ENCODE results near the gene CTNNA1.
A peak's percentile ranks its signal among the peaks of the same experiment; 100 is the strongest.

The CTNNA1 gene

GRCh38 chr5:138936968-138937345 is 183.7 kb downstream of the CTNNA1 start:
- no peak for DNase-seq
- peaks cover 0 to 4% (median 0%) of the 10 kb centered on the region in 5 experiments for H3K9me3 ChIP-seq (ENCODE audit: control extremely low read depth in 1 of 5, control insufficient read depth in 4 of 5, insufficient read depth in 2 of 5, low read depth in 1 of 5, low read length in 4 of 5)
- POLR2A ChIA-PET: no interaction called here

GRCh38 chr5:138937392-138938387 is 184.5 kb downstream of the CTNNA1 start:
- ChIA-PET POLR2A (interaction anchor here (0.5 kb wide), 1 partner anchor 39 kb away, joined by 5 read pairs; no protein-coding TSS in a partner anchor), CTCF (no interaction called here)
- H3K36me3 ChIP-seq (ENCODE audit: control insufficient read depth in 4 of 4, insufficient read depth in 4 of 4, low read length in 3 of 4): peaks cover 7 to 39% (median 26%) of the 10 kb centered on the region in 4 experiments
- no peaks in the 10 kb centered on the region for H3K27me3 ChIP-seq (replicated peaks in 2 of 5; ENCODE audit: control insufficient read depth in 4 of 5, insufficient read depth in 5 of 5, low read length in 4 of 5)
- H3K9me3 ChIP-seq (ENCODE audit: control extremely low read depth in 1 of 5, control insufficient read depth in 4 of 5, insufficient read depth in 2 of 5, low read depth in 1 of 5, low read length in 4 of 5): peaks cover 0 to 4% (median 0%) of the 10 kb centered on the region in 5 experiments
- no peak overlapping the region for H3K27ac ChIP-seq (ENCODE audit: insufficient read depth in 1 of 2, low read depth in 1 of 2, low read length in 2 of 2, poor library complexity in 1 of 2, severe bottlenecking in 2 of 2)
- DNase-seq: no peak
- no peak overlapping the region for H3K4me3 ChIP-seq (ENCODE audit: control insufficient read depth in 1 of 7, extremely low read depth in 1 of 7, insufficient read depth in 4 of 7, low read depth in 2 of 7, low read length in 6 of 7)
- peaks cover 0 to 3% (median 0%) of the 10 kb centered on the region in 4 experiments for H3K4me1 ChIP-seq (ENCODE audit: control extremely low read depth in 1 of 4, control insufficient read depth in 4 of 4, insufficient read depth in 4 of 4, low read length in 3 of 4)
- 98% methylated on average over 23 of the region's 25 CpGs for WGBS (ENCODE audit: insufficient coverage)

More at GRCh38 chr5:138936968-138937345, 183.7 kb downstream of the CTNNA1 start:
- 0% methylated on average over 1 of the region's 2 CpGs for WGBS (ENCODE audit: insufficient coverage)
- CTCF ChIA-PET: interaction anchor here (1.0 kb wide), 1 partner anchor 12 kb away, joined by 3 read pairs; no protein-coding TSS in a partner anchor
- Histone ChIP-seq H3K4me1 (ENCODE audit: control extremely low read depth in 1 of 4, control insufficient read depth in 4 of 4, insufficient read depth in 4 of 4, low read length in 3 of 4) (peaks cover 0 to 2% (median 0%) of the 10 kb centered on the region in 4 experiments), H3K27ac (ENCODE audit: insufficient read depth in 1 of 2, low read depth in 1 of 2, low read length in 2 of 2, poor library complexity in 1 of 2, severe bottlenecking in 2 of 2) (no peak overlapping the region), H3K36me3 (ENCODE audit: control insufficient read depth in 4 of 4, insufficient read depth in 4 of 4, low read length in 3 of 4) (peaks cover 10 to 47% (median 31%) of the 10 kb centered on the region in 4 experiments), H3K4me3 (ENCODE audit: control insufficient read depth in 1 of 7, extremely low read depth in 1 of 7, insufficient read depth in 4 of 7, low read depth in 2 of 7, low read length in 6 of 7) (no peak overlapping the region), H3K27me3 (replicated peaks in 2 of 5; ENCODE audit: control insufficient read depth in 4 of 5, insufficient read depth in 5 of 5, low read length in 4 of 5) (no peaks in the 10 kb centered on the region)

GRCh38 chr5:138938526-138938925 is 185.3 kb downstream of the CTNNA1 start:
- CTCF ChIA-PET: no interaction called here
- Histone ChIP-seq H3K27ac (ENCODE audit: insufficient read depth in 1 of 2, low read depth in 1 of 2, low read length in 2 of 2, poor library complexity in 1 of 2, severe bottlenecking in 2 of 2) (no peak overlapping the region), H3K36me3 (ENCODE audit: control insufficient read depth in 4 of 4, insufficient read depth in 4 of 4, low read length in 3 of 4) (peaks cover 6 to 31% (median 19%) of the 10 kb centered on the region in 4 experiments), H3K4me3 (ENCODE audit: control insufficient read depth in 1 of 7, extremely low read depth in 1 of 7, insufficient read depth in 4 of 7, low read depth in 2 of 7, low read length in 6 of 7) (no peak overlapping the region), H3K27me3 (replicated peaks in 2 of 5; ENCODE audit: control insufficient read depth in 4 of 5, insufficient read depth in 5 of 5, low read length in 4 of 5) (no peaks in the 10 kb centered on the region), H3K9me3 (ENCODE audit: control extremely low read depth in 1 of 5, control insufficient read depth in 4 of 5, insufficient read depth in 2 of 5, low read depth in 1 of 5, low read length in 4 of 5) (peaks cover 0 to 4% (median 0%) of the 10 kb centered on the region in 5 experiments), H3K4me1 (ENCODE audit: control extremely low read depth in 1 of 4, control insufficient read depth in 4 of 4, insufficient read depth in 4 of 4, low read length in 3 of 4) (peaks cover 0 to 9% (median 5%) of the 10 kb centered on the region in 4 experiments)
- no peak for DNase-seq
- POLR2A ChIA-PET: no interaction called here
- 92% methylated on average over 5 of the region's 5 CpGs for WGBS (ENCODE audit: insufficient coverage)

GRCh38 chr5:138942066-138942465 is 188.8 kb downstream of the CTNNA1 start:
- WGBS (ENCODE audit: insufficient coverage): 100% methylated on average over 1 of the region's 2 CpGs
- no peak for DNase-seq
- ChIA-PET CTCF (interaction anchor here (0.7 to 1.4 kb wide), 2 partner anchors 11 to 30 kb away, joined by 3 read pairs; no protein-coding TSS in a partner anchor), POLR2A (no interaction called here)
- Histone ChIP-seq H3K27ac (ENCODE audit: insufficient read depth in 1 of 2, low read depth in 1 of 2, low read length in 2 of 2, poor library complexity in 1 of 2, severe bottlenecking in 2 of 2) (no peak overlapping the region), H3K4me1 (ENCODE audit: control extremely low read depth in 1 of 4, control insufficient read depth in 4 of 4, insufficient read depth in 4 of 4, low read length in 3 of 4) (peaks cover 0 to 22% (median 19%) of the 10 kb centered on the region in 4 experiments), H3K36me3 (ENCODE audit: control insufficient read depth in 4 of 4, insufficient read depth in 4 of 4, low read length in 3 of 4) (peaks cover 3 to 26% (median 13%) of the 10 kb centered on the region in 4 experiments), H3K4me3 (ENCODE audit: control insufficient read depth in 1 of 7, extremely low read depth in 1 of 7, insufficient read depth in 4 of 7, low read depth in 2 of 7, low read length in 6 of 7) (no peak overlapping the region), H3K9me3 (ENCODE audit: control extremely low read depth in 1 of 5, control insufficient read depth in 4 of 5, insufficient read depth in 2 of 5, low read depth in 1 of 5, low read length in 4 of 5) (peaks cover 0 to 4% (median 0%) of the 10 kb centered on the region in 5 experiments), H3K27me3 (replicated peaks in 2 of 5; ENCODE audit: control insufficient read depth in 4 of 5, insufficient read depth in 5 of 5, low read length in 4 of 5) (no peaks in the 10 kb centered on the region)

- Histone ChIP-seq H3K27ac (ENCODE audit: insufficient read depth in 1 of 2, low read depth in 1 of 2, low read length in 2 of 2, poor library complexity in 1 of 2, severe bottlenecking in 2 of 2) (no peak overlapping the region), H3K9me3 (ENCODE audit: control extremely low read depth in 1 of 5, control insufficient read depth in 4 of 5, insufficient read depth in 2 of 5, low read depth in 1 of 5, low read length in 4 of 5) (peaks cover 0 to 4% (median 0%) of the 10 kb centered on the region in 5 experiments), H3K4me1 (ENCODE audit: control extremely low read depth in 1 of 4, control insufficient read depth in 4 of 4, insufficient read depth in 4 of 4, low read length in 3 of 4) (peaks cover 0 to 22% (median 19%) of the 10 kb centered on the region in 4 experiments), H3K27me3 (replicated peaks in 2 of 5; ENCODE audit: control insufficient read depth in 4 of 5, insufficient read depth in 5 of 5, low read length in 4 of 5) (no peaks in the 10 kb centered on the region), H3K36me3 (ENCODE audit: control insufficient read depth in 4 of 4, insufficient read depth in 4 of 4, low read length in 3 of 4) (peaks cover 3 to 33% (median 19%) of the 10 kb centered on the region in 4 experiments), H3K4me3 (ENCODE audit: control insufficient read depth in 1 of 7, extremely low read depth in 1 of 7, insufficient read depth in 4 of 7, low read depth in 2 of 7, low read length in 6 of 7) (no peak overlapping the region)
- no peak for DNase-seq
- 100% methylated on average over 3 of the region's 3 CpGs for WGBS (ENCODE audit: insufficient coverage)
- POLR2A ChIA-PET: no interaction called here
- CTCF ChIA-PET: interaction anchor here (1.4 kb wide), 1 partner anchor 29 kb away, joined by 3 read pairs; no protein-coding TSS in a partner anchor
These were observed 189.6 kb downstream of the CTNNA1 start for GRCh38 chr5:138942861-138943260.

GRCh38 chr5:138943599-138944173 is 190.5 kb downstream of the CTNNA1 start:
- ChIA-PET POLR2A (no interaction called here), CTCF (no interaction called here)
- no peaks in the 10 kb centered on the region for H3K27me3 ChIP-seq (replicated peaks in 2 of 5; ENCODE audit: control insufficient read depth in 4 of 5, insufficient read depth in 5 of 5, low read length in 4 of 5)
- WGBS (ENCODE audit: insufficient coverage): 90% methylated on average over 5 of the region's 6 CpGs
- H3K4me3 ChIP-seq (ENCODE audit: control insufficient read depth in 1 of 7, extremely low read depth in 1 of 7, insufficient read depth in 4 of 7, low read depth in 2 of 7, low read length in 6 of 7): peak overlapping the region in 1 of 7 experiments; percentile 3
- H3K36me3 ChIP-seq (ENCODE audit: control insufficient read depth in 4 of 4, insufficient read depth in 4 of 4, low read length in 3 of 4): peaks cover 3 to 29% (median 21%) of the 10 kb centered on the region in 4 experiments
- peaks cover 0 to 4% (median 0%) of the 10 kb centered on the region in 5 experiments for H3K9me3 ChIP-seq (ENCODE audit: control extremely low read depth in 1 of 5, control insufficient read depth in 4 of 5, insufficient read depth in 2 of 5, low read depth in 1 of 5, low read length in 4 of 5)
- peak in 1 of 3 donors; percentile 15 for DNase-seq
- H3K4me1 ChIP-seq (ENCODE audit: control extremely low read depth in 1 of 4, control insufficient read depth in 4 of 4, insufficient read depth in 4 of 4, low read length in 3 of 4): peaks cover 0 to 22% (median 19%) of the 10 kb centered on the region in 4 experiments
- H3K27ac ChIP-seq (ENCODE audit: insufficient read depth in 1 of 2, low read depth in 1 of 2, low read length in 2 of 2, poor library complexity in 1 of 2, severe bottlenecking in 2 of 2): no peak overlapping the region
